Stimulated activated CD4-positive, alpha-beta T cell treated with anti-CD3 and anti-CD28 coated beads, Interleukin-15, amount 100 ng/mL, for 48 hours (primary cell): ENCODE results near the gene PPFIBP1.
"Not testable (repeated sequence)": the region's sequence is repeated elsewhere in the genome, so short reads cannot be mapped to it uniquely, and the experiment has no call there.

Source experiments
- DNase-seq, 2 donors: peaks; one replicate each; pipeline ENCODE4 v3.0.0-alpha.2; 2020; ENCODE audit warnings: low read depth in 2 of 2

Gene PPFIBP1

DNA sequence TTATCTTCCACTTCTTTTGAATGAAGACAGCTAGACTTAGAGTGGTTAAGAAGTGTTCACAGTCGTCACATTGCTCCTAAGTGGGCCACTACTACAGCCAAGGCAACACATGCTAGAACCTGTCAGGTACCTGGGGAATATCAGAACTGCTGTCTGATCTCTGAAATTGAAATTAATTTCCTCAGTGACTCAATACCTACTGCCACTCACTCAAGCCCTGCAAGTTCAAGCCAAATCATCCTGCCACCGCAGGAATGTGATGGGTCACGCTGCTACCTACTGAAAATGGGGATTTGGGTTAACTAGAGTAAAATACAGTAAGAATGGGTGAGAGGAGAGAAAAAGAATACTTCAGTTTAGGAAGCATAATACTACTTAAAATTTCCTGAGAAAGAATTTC lies 67.7 kb downstream of the PPFIBP1 start:
- not testable (repeated sequence) for DNase-seq

DNA sequence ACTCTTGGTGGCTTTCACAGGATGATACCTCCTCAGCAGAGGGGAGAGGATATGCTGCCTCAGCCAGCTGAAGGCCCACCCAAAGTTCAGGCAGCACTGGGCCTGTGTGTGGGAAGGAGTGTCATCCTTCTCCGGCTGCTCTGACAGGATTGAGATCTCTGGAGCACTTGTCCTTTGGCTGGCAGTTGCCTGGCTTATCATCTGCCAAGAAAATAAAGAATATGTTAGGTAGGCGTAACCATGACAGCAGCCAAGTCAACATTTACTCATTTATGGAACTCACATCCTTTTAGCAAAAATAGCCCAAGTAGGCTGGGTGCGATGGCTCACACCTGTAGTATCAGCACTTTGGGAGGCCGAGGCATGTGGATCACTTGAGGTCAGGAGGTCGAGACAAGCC lies 68.5 kb downstream of the PPFIBP1 start:
- no peak for DNase-seq

DNA sequence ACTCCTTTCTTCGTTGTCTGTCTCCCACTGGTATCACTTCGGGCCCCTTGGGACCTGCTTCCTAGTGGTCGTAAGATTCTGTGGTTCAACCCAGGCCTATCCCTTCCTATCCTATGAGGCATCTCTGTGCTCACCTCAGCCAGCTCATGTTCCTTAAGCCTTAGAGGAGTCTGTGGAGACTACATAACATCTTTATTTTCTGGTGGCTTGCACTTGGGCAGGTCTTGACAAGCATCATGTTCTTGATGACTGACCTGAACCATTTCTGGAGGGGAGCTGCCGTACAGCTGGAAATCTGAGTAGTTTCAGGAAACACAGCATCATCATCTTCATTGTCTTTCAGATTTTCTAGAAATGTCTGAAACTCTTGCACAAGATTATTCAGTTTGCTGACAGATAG lies 69.3 kb downstream of the PPFIBP1 start:
- DNase-seq = no peak

DNA sequence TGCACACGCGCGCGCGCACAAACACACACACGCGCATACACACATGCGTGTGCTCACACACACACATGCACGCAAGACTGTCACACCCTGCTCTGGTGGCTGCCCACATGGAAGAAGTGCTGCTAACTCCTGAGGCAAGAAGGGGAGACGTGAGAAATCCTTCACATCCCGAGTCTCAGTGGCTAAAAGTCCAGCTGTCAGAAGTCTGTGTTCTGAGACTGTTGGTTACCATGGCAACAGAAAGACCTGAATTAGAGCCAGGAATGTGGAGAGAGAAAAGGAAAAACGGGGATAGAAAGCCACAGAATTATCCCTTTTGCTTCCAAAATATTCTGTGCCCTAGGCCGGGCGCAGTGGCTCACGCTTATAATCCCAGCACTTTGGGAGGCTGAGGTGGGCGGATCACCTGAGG lies 71.2 kb downstream of the PPFIBP1 start:
- no peak for DNase-seq

GRCh38 chr12:27598866-27599265 lies 74.9 kb downstream of the PPFIBP1 start:
- not testable (repeated sequence) for DNase-seq

GRCh38 chr12:27601056-27601828 lies 77.2 kb downstream of the PPFIBP1 start:
- not testable (repeated sequence) for DNase-seq

DNA sequence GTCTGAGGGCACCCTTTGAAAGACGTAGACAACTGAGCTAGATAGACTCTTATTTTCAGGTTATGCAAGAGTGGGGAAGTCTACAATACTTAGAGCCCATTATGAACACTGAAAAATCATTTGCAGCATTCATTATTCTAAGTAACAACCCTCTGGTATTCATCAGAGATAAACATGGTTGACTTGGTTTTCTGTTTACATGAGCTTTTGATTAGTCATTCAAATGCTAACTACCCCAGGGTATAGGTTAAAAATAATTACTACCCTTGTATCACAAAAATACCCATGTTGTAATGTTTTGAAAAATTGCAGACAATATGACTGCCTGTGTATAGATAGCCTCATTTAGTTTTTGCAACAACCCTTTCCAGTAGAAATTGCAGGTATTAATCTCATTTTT lies 78.5 kb downstream of the PPFIBP1 start:
- no peak for DNase-seq

- no peak for DNase-seq
These were observed 80.4 kb downstream of the PPFIBP1 start for GRCh38 chr12:27604431-27604830.

GRCh38 chr12:27606986-27607385 lies 83.0 kb downstream of the PPFIBP1 start:
- DNase-seq = no peak

- no peak for DNase-seq
These were observed 83.6 kb downstream of the PPFIBP1 start for GRCh38 chr12:27607591-27607990.

- no peak for DNase-seq
These were observed 84.9 kb downstream of the PPFIBP1 start for GRCh38 chr12:27608890-27609289.

- DNase-seq = no peak
These were observed 86.4 kb downstream of the PPFIBP1 start for GRCh38 chr12:27610374-27610773.

- DNase-seq = no peak
These were observed 90.4 kb downstream of the PPFIBP1 start for GRCh38 chr12:27614386-27614785.

GRCh38 chr12:27614866-27615265 lies 90.9 kb downstream of the PPFIBP1 start:
- DNase-seq = no peak

DNA sequence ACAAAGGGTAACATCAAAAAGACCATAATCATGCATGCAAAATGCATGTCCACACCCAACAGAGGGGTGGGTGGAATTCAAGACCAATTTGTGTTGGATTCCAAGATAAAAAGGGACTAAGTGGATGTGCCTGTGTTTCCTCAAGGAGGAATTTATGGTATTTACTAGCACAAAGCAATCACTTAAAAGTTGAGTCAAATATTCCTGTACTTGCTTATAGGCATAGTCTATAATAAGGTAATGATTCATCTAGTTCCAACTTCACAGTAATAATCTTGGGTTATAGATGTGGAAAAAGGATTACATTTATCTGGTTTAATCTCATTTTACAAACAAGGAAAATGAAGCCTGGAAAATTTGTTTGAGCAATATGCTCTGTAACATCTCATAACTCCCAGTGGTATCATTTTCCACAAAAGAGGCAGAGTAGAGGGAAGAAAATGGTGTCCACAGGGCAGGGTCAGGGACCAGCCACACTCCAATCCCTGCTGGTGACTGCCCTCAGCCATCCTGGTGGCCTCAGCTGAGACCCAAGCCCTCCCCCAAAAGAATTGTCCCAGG lies 91.4 kb downstream of the PPFIBP1 start:
- DNase-seq = no peak

GRCh38 chr12:27616356-27617142 lies 92.5 kb downstream of the PPFIBP1 start:
- no peak for DNase-seq

- DNase-seq = no peak
These were observed 94.8 kb downstream of the PPFIBP1 start for GRCh38 chr12:27618836-27619235.

DNA sequence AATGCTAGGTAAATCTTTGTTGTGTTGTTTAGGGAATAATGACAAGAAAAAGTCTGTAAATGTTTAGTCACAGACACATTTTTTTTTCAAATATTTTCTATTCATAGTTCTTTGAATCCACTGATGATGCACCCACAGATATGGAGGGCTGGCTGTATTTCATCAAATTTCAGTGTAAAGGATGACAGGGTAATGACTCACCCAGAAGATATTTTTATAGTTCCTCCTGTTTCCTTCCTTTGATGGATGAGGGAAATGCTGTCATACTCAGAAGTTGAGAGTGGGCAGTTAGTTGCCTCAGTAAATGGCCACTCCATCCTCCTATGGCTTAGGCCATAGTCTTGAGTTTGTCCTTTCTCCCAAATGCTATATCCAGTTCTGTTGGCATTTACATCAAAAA lies 95.3 kb downstream of the PPFIBP1 start:
- no peak for DNase-seq

- no peak for DNase-seq
These were observed 96.1 kb downstream of the PPFIBP1 start for GRCh38 chr12:27620121-27620520.

DNA sequence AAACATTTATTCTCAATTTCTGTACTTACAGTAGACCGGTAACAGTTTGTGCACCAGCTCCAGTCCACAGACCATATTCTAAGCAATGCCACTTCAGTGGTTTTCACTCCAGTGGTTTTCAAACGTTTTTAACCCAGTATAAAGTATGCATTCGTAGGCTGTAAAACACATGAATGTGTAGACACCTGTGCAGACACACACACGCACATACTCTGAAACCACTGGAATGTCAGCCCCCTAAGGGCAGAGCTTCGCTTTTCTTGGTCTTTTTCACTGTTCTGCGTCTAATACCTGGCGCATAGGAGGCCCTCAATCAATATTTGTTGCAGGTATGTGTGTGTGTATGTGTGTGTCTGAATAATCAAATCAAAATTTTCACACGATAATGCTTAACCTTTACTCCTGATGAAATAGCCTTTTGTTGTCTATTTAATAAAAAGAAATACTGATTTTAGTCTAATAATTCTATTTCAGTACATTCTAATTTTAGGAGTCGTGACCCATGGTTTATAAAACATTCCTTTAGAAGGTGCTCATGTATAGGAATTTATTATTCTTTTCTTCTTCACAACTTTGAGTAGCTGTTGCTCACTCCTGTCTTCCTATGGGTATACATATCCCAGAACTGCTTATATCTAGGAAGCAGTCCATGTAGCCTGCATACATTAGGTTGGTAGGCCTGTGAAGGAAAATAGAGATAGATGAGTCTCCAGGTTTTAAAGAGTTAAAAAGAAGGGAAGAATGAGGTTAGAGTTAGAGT lies 98.6 kb downstream of the PPFIBP1 start:
- DNase-seq = no peak

- DNase-seq = no peak
These were observed 99.6 kb downstream of the PPFIBP1 start for GRCh38 chr12:27623645-27624044.

DNA sequence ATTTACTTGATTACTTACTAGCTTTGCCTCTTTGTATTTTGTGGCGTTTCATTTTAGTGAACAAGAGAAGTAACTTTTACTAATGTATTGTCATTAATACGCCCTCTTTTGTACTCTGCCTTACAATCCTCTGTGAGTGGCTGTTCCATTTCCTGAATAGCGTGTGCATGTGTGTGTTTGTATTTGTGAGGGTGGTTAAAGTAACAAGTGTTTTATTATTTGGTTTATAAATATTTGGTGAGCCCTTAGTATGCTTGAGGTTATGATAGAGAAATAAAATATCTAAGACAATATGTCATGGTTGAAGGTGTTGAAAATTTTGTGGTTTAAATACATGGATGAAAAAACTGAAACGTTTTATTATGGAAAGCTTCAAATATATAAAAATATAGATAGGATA lies 100.6 kb downstream of the PPFIBP1 start:
- no peak for DNase-seq
